ENCODE results near the gene MRPS30. TPM values are rescaled to one million over a fixed set of nuclear protein-coding genes. Genes with fewer than 3 reads are reported as not detected.

The MRPS30 gene
- total RNA-seq (2022; extraction: Qiagen RNA extraction; ENCODE audit: low read depth): 34.1 to 45.5 TPM (median 40.6 TPM) in 5 replicates

GRCh38 chr5:44808435-44809214 is at the start of gene MRPS30:
MRPS30 (plus strand) TSS chr5:44808947; CDS start chr5:44808963, 16 bp downstream.

